Measurements from ENCODE around the gene NTRK3.

GRCh38 chr15:87916208-87916607, 340.3 kb downstream of the NTRK3 start:
- TF ChIP-seq, protein P1, sequence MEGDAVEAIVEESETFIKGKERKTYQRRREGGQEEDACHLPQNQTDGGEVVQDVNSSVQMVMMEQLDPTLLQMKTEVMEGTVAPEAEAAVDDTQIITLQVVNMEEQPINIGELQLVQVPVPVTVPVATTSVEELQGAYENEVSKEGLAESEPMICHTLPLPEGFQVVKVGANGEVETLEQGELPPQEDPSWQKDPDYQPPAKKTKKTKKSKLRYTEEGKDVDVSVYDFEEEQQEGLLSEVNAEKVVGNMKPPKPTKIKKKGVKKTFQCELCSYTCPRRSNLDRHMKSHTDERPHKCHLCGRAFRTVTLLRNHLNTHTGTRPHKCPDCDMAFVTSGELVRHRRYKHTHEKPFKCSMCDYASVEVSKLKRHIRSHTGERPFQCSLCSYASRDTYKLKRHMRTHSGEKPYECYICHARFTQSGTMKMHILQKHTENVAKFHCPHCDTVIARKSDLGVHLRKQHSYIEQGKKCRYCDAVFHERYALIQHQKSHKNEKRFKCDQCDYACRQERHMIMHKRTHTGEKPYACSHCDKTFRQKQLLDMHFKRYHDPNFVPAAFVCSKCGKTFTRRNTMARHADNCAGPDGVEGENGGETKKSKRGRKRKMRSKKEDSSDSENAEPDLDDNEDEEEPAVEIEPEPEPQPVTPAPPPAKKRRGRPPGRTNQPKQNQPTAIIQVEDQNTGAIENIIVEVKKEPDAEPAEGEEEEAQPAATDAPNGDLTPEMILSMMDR (conservative IDR thresholded peaks at IDR 0.05; ENCODE audit: low read depth, low read length): no peak
- TF ChIP-seq EZH2 (IDR thresholded peaks at IDR 0.05; ENCODE audit: low read length, unreplicated experiment): no peak

All from PC-3 (cell line).